ENCODE data around the gene PCK2.

PCK2 gene

GRCh38 chr14:24077086-24077485 lies 17.0 kb upstream of the PCK2 start:
- DNase-seq = no peak

- no peak for DNase-seq
Measured at GRCh38 chr14:24078146-24078545, 16.0 kb upstream of the PCK2 start.

GRCh38 chr14:24079491-24080141 lies 14.5 kb upstream of the PCK2 start:
- no peak for DNase-seq

- DNase-seq = no peak
Measured at GRCh38 chr14:24080142-24080530, 14.0 kb upstream of the PCK2 start.

- peak; percentile 6 to 78 for DNase-seq
Measured at GRCh38 chr14:24080888-24081738, 13.0 kb upstream of the PCK2 start.

GRCh38 chr14:24081739-24082211 lies 12.3 kb upstream of the PCK2 start:
- no peak for DNase-seq

GRCh38 chr14:24082411-24083080 lies 11.6 kb upstream of the PCK2 start:
- DNase-seq = no peak

GRCh38 chr14:24083462-24083861 lies 10.6 kb upstream of the PCK2 start:
- no peak for DNase-seq

GRCh38 chr14:24084440-24084839 lies 9.7 kb upstream of the PCK2 start:
- no peak for DNase-seq

- DNase-seq = no peak
Measured at GRCh38 chr14:24085215-24085614, 8.9 kb upstream of the PCK2 start.

GRCh38 chr14:24086193-24086955 lies 7.7 kb upstream of the PCK2 start:
- DNase-seq = no peak

GRCh38 chr14:24087004-24087403 lies 7.1 kb upstream of the PCK2 start:
- DNase-seq = no peak

- no peak for DNase-seq
Measured at GRCh38 chr14:24088095-24088494, 6.0 kb upstream of the PCK2 start.

- DNase-seq = no peak
Measured at GRCh38 chr14:24089890-24090289, 4.2 kb upstream of the PCK2 start.

GRCh38 chr14:24092110-24092504 lies 2.0 kb upstream of the PCK2 start:
- peak; percentile 26 to 42 for DNase-seq

- DNase-seq = no peak
Measured at GRCh38 chr14:24092505-24093206, 1.5 kb upstream of the PCK2 start.

GRCh38 chr14:24093207-24093900 lies 757 bp upstream of the PCK2 start:
- no peak for DNase-seq

GRCh38 chr14:24094841-24095270 lies 745 bp downstream of the PCK2 start:
- DNase-seq = no peak

- DNase-seq = peak; percentile 26 to 53
Measured at GRCh38 chr14:24095271-24096068, 1.4 kb downstream of the PCK2 start.

GRCh38 chr14:24096545-24097181 lies 2.6 kb downstream of the PCK2 start:
- no peak for DNase-seq

Measured in NCI-H526 (cell line).